ENCODE data around the gene HNRNPF. TPM values are rescaled to one million over a fixed set of nuclear protein-coding genes. Genes with fewer than 3 reads are reported as not detected.
A peak's percentile ranks its signal among the peaks of the same experiment; 100 is the strongest.

The HNRNPF gene
- total RNA-seq, 1 experiment from 2014 or later: 358 TPM

DNA sequence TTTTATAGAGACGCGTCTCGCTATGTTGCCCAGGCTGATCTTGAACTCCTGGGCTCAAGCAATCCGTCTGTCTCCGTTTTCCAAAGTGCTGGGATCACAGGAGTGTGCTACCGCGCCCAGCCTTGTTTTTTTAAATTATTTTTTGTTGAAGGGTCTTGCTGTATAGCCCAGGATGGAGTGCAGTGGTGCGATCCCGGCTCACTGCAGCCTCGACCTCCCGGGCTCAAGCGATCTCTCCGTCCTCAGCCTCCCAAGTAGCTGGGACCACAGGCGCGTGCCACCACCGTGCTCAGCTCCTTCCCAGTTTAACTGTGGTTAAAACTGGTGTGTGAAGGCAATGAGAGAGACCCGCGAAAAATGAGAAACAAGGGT is 11.0 kb upstream of the HNRNPF start:
- H3K36me3 Mint-ChIP-seq: peaks cover 14% of the 10 kb centered on the region
- POLR2A ChIA-PET: interaction anchor here (1.5 to 1.8 kb wide), 2 partner anchors 11 to 13 kb away, joined by 5 to 8 read pairs; partner anchors contain the start of gene HNRNPF
- CTCF ChIA-PET: interaction anchor here (0.7 to 1.5 kb wide), 3 partner anchors 12 to 215 kb away, joined by 4 to 5 read pairs (median 4); no protein-coding TSS in a partner anchor
- peaks cover 20% of the 10 kb centered on the region for H3K27me3 Mint-ChIP-seq (ENCODE audit: low read depth)
- no peak for ATAC-seq
- no peak overlapping the region for H3K27ac Mint-ChIP-seq
- H3K9me3 Mint-ChIP-seq: peaks cover 8% of the 10 kb centered on the region
- H3K4me1 Mint-ChIP-seq: peaks cover 6% of the 10 kb centered on the region
- H3K4me3 Mint-ChIP-seq: peak overlapping the region; percentile 43
- no peak for DNase-seq (ENCODE audit: low spot score)
- TF ChIP-seq SP1 (CRISPR knock-in tag; conservative IDR thresholded peaks at IDR 0.05) (no peak), ZNF121 (CRISPR knock-in tag; IDR thresholded peaks at IDR 0.05) (peak; percentile 88; the same call in 1 of the 2 replicates)

GRCh38 chr10:43417950-43418768 is 9.2 kb upstream of the HNRNPF start:
- Mint-ChIP-seq H3K27ac (no peak overlapping the region), H3K9me3 (peaks cover 3% of the 10 kb centered on the region; the same call in 1 of the 2 replicates), H3K36me3 (peaks cover 11% of the 10 kb centered on the region), H3K4me1 (peaks cover 6% of the 10 kb centered on the region), H3K4me3 (no peak overlapping the region), H3K27me3 (ENCODE audit: low read depth) (peaks cover 20% of the 10 kb centered on the region)
- TF ChIP-seq OVOL2 (CRISPR knock-in tag; IDR thresholded peaks at IDR 0.05; ENCODE audit: borderline replicate concordance): no peak
- TF ChIP-seq, protein P1, sequence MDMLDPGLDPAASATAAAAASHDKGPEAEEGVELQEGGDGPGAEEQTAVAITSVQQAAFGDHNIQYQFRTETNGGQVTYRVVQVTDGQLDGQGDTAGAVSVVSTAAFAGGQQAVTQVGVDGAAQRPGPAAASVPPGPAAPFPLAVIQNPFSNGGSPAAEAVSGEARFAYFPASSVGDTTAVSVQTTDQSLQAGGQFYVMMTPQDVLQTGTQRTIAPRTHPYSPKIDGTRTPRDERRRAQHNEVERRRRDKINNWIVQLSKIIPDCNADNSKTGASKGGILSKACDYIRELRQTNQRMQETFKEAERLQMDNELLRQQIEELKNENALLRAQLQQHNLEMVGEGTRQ (CRISPR knock-in tag; IDR thresholded peaks at IDR 0.05): no peak
- no peak for TF ChIP-seq PRDM15 (CRISPR knock-in tag; IDR thresholded peaks at IDR 0.05)
- TF ChIP-seq TEAD4 (CRISPR knock-in tag; IDR thresholded peaks at IDR 0.05): no peak
- no peak for TF ChIP-seq ZNF138 (CRISPR knock-in tag; conservative IDR thresholded peaks at IDR 0.05)
- no peak for TF ChIP-seq CREM (CRISPR knock-in tag; IDR thresholded peaks at IDR 0.05)
- no peak for TF ChIP-seq HMGXB4 (CRISPR knock-in tag; IDR thresholded peaks at IDR 0.05)
- no peak for TF ChIP-seq TEAD1 (CRISPR knock-in tag; IDR thresholded peaks at IDR 0.05)
- no peak for TF ChIP-seq HMGA2 (CRISPR knock-in tag; IDR thresholded peaks at IDR 0.05)
- no peak for TF ChIP-seq PREB (CRISPR knock-in tag; IDR thresholded peaks at IDR 0.05; ENCODE audit: borderline replicate concordance)
- no peak for TF ChIP-seq ZSCAN18 (CRISPR knock-in tag; IDR thresholded peaks at IDR 0.05)
- TF ChIP-seq, protein P2, sequence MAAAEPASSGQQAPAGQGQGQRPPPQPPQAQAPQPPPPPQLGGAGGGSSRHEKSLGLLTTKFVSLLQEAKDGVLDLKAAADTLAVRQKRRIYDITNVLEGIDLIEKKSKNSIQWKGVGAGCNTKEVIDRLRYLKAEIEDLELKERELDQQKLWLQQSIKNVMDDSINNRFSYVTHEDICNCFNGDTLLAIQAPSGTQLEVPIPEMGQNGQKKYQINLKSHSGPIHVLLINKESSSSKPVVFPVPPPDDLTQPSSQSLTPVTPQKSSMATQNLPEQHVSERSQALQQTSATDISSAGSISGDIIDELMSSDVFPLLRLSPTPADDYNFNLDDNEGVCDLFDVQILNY (CRISPR knock-in tag; IDR thresholded peaks at IDR 0.05): no peak
- no peak for TF ChIP-seq ZNF263 (CRISPR knock-in tag; IDR thresholded peaks at IDR 0.05; ENCODE audit: low read depth)
- no peak for TF ChIP-seq JUN (CRISPR knock-in tag; IDR thresholded peaks at IDR 0.05)
- TF ChIP-seq ZNF423 (CRISPR knock-in tag; IDR thresholded peaks at IDR 0.05): no peak
- TF ChIP-seq ESRRA (CRISPR knock-in tag; IDR thresholded peaks at IDR 0.05; ENCODE audit: borderline replicate concordance): no peak
- no peak for TF ChIP-seq ZNF232 (CRISPR knock-in tag; IDR thresholded peaks at IDR 0.05)
- TF ChIP-seq ZNF416 (CRISPR knock-in tag; IDR thresholded peaks at IDR 0.05): no peak
- no peak for TF ChIP-seq GTF2I (CRISPR knock-in tag; conservative IDR thresholded peaks at IDR 0.05)
- TF ChIP-seq ZNF219 (CRISPR knock-in tag; IDR thresholded peaks at IDR 0.05; ENCODE audit: borderline replicate concordance): no peak
- DNase-seq (ENCODE audit: low spot score) (no peak), ATAC-seq (no peak)
- CTCF ChIA-PET: no interaction called here
- POLR2A ChIA-PET: interaction anchor here (0.6 kb wide), 1 partner anchor 14 kb away, joined by 4 read pairs; no protein-coding TSS in a partner anchor
